K562 (cell line): ENCODE data around the gene CCNJL. TPM values are rescaled to one million over a fixed set of nuclear protein-coding genes. Genes with fewer than 3 reads are reported as not detected.

ENCODE experiments used
- ATAC-seq: fragments of 200-7000 bp; cut with Tn5 transposase; 3 replicates; pipeline ENCODE4 v1.9.1; 2020; ENCODE audit warnings: moderate library complexity
- BruUV-seq: library from RNA; stranded (reverse); fragments of 400-500 nt; replicated peaks from 2 replicates; lab custom pipeline; 2021; lab: Mats Ljungman, UMichigan
- CTCF ChIA-PET: fragments of 300-600 bp; formaldehyde crosslinking; extraction: SDS; loops from one replicate; lab custom pipeline; 2021; ENCODE audit warnings: low intra/inter-chr PET ratio; lab: Yijun Ruan, JAX
- POLR2A ChIA-PET: fragments of 300-600, 350-650 bp; sonication (Branson Sonifier 250); formaldehyde crosslinking; extraction: SDS; loops from one replicate; lab custom pipeline; 2021; ENCODE audit warnings: antibody characterized with exemption, inconsistent platforms; lab: Yijun Ruan, JAX
- DNase-seq, 4 experiments: peaks; one replicate each; pipeline versions ENCODE4 v3.0.0 to v3.0.0-alpha.2; 2011 to 2018; ENCODE audit warnings: low spot score in 3 of 4, mixed read lengths in 3 of 4; ENCODE audit errors: extremely low read depth in 1 of 4
- FAIRE-seq: peaks from 2 replicates; lab custom pipeline; 2011; peaks lifted over from hg19 to GRCh38; lab: Jason Lieb, UNC
- H2AFZ ChIP-seq: 2 replicates; pipeline ENCODE4 v1.6.0; 2011; ENCODE audit warnings: low read depth, low read length, control low read depth, inconsistent platforms
- H3K27ac ChIP-seq: fragments of 200-600 bp; 3 replicates; pipeline ENCODE4 v1.8.0; 2011; ENCODE audit warnings: low read depth, mild to moderate bottlenecking, control low read depth, inconsistent platforms, low read length, moderate library complexity, mixed read lengths; ENCODE audit errors: extremely low read depth
- H3K27me3 ChIP-seq, 2 experiments: fragments of 300-600 bp in 1 of 2; 2 replicates in 1 of 2; 3 replicates in 1 of 2; pipeline versions ENCODE4 v1.6.0 to v1.8.0; 2011; ENCODE audit warnings: inconsistent platforms in 2 of 2, low read length in 2 of 2, mild to moderate bottlenecking in 1 of 2, mixed read lengths in 1 of 2, moderate library complexity in 1 of 2; ENCODE audit not compliant: control insufficient read depth in 2 of 2, insufficient read depth in 2 of 2
- H3K36me3 ChIP-seq: fragments of 300-600 bp; 3 replicates; pipeline ENCODE4 v1.8.0; 2011; ENCODE audit warnings: mild to moderate bottlenecking, low read length, inconsistent platforms; ENCODE audit not compliant: control insufficient read depth, insufficient read depth
- H3K4me1 ChIP-seq, 2 experiments: fragments of 200-600 bp in 1 of 2; replicated peaks in 1 of 2; 2 replicates in 1 of 2; 3 replicates in 1 of 2; pipeline versions ENCODE4 v1.5.1 to v1.8.0; 2011; ENCODE audit warnings: inconsistent platforms in 2 of 2, low read length in 2 of 2, mild to moderate bottlenecking in 1 of 2, mixed read lengths in 1 of 2, moderate library complexity in 1 of 2; ENCODE audit not compliant: control insufficient read depth in 2 of 2, insufficient read depth in 2 of 2
- H3K4me2 ChIP-seq: 2 replicates; pipeline ENCODE4 v1.6.1; 2011; ENCODE audit warnings: low read length, control low read depth, inconsistent platforms, mixed read lengths; ENCODE audit not compliant: insufficient read depth
- H3K4me3 ChIP-seq: fragments of 200-600 bp; sonication (generic), shearing (Covaris generic); 2 replicates; pipeline ENCODE4 v1.5.1; 2016; ENCODE audit warnings: control low read depth, inconsistent platforms
- H3K79me2 ChIP-seq: fragments of 200-600 bp; 3 replicates; pipeline ENCODE4 v1.8.0; 2011; ENCODE audit warnings: low read length, inconsistent platforms; ENCODE audit not compliant: control insufficient read depth, insufficient read depth
- H3K9ac ChIP-seq, 2 experiments: 2 replicates each; pipeline versions ENCODE4 v1.6.0 to v1.6.1; 2011; ENCODE audit warnings: low read depth in 2 of 2, low read length in 2 of 2, control low read depth in 1 of 2, inconsistent platforms in 1 of 2, mild to moderate bottlenecking in 1 of 2, mixed read lengths in 1 of 2; ENCODE audit not compliant: insufficient read depth in 1 of 2
- H3K9me1 ChIP-seq: one replicate; pipeline ENCODE4 v1.6.0; 2011; ENCODE audit warnings: inconsistent platforms, mild to moderate bottlenecking, low read length, moderate library complexity; ENCODE audit not compliant: control insufficient read depth, insufficient read depth
- H3K9me3 ChIP-seq: replicated peaks from 2 replicates; pipeline ENCODE4 v1.5.1; 2011; ENCODE audit warnings: low read depth, low read length, inconsistent platforms; ENCODE audit not compliant: control insufficient read depth, insufficient read depth
- H4K20me1 ChIP-seq: replicated peaks from 2 replicates; pipeline ENCODE4 v1.6.1; 2011; ENCODE audit warnings: low read length, inconsistent platforms, mixed read lengths; ENCODE audit not compliant: control insufficient read depth, insufficient read depth
- ARID1B ChIP-seq: fragments of 450-650 bp; IDR thresholded peaks from 2 replicates; pipeline ENCODE4 v1.6.1; 2016; ENCODE audit warnings: antibody characterized with exemption, mild to moderate bottlenecking, inconsistent platforms
- ATF7 ChIP-seq: fragments of 450-650 bp; IDR thresholded peaks from 2 replicates; pipeline ENCODE4 v1.7.1; 2014; ENCODE audit warnings: mild to moderate bottlenecking, moderate library complexity
- BRF1 ChIP-seq: IDR thresholded peaks from 3 replicates; pipeline ENCODE4 v1.6.1; 2011; ENCODE audit warnings: borderline replicate concordance, mild to moderate bottlenecking; ENCODE audit not compliant: insufficient read length; ENCODE audit errors: extremely low read depth
- CBFA2T2 ChIP-seq: fragments of 450-650 bp; conservative IDR thresholded peaks from 2 replicates; pipeline ENCODE4 v1.6.1; 2017; ENCODE audit warnings: mild to moderate bottlenecking
- FOXJ2 ChIP-seq: fragments of 200-800 bp; sonication (Bioruptor generic); IDR thresholded peaks from 2 replicates; pipeline ENCODE4 v1.6.1; 2016; ENCODE audit warnings: missing genetic modification characterization, missing compliant biosample characterization
- KDM1A ChIP-seq, 2 experiments: fragments of 450-650 bp; IDR thresholded peaks; 2 replicates each; pipeline ENCODE4 v1.6.1; 2016; ENCODE audit warnings: mild to moderate bottlenecking in 2 of 2
- NFE2 ChIP-seq: IDR thresholded peaks from 2 replicates; pipeline ENCODE4 v1.6.1; 2014; ENCODE audit warnings: antibody characterized with exemption, low read depth
- NR2F6 ChIP-seq: fragments of 450-650 bp; formaldehyde crosslinking; IDR thresholded peaks from 2 replicates; pipeline ENCODE4 v1.4.0; 2020; ENCODE audit warnings: mild to moderate bottlenecking
- SETDB1 ChIP-seq: IDR thresholded peaks from one replicate; pipeline ENCODE4 v1.6.1; 2012; ENCODE audit warnings: low read length, control low read depth, inconsistent platforms
- TAL1 ChIP-seq: fragments of 450-650 bp; IDR thresholded peaks from 2 replicates; pipeline ENCODE4 v1.6.1; 2016; ENCODE audit warnings: mild to moderate bottlenecking
- TCF3 ChIP-seq: sonication (generic); formaldehyde crosslinking; IDR thresholded peaks from 2 replicates; pipeline ENCODE4 v1.4.0; 2020; ENCODE audit warnings: mild to moderate bottlenecking, missing genetic modification reagents
- TEAD1 ChIP-seq, 2 experiments: fragments of 450-650 bp in 1 of 2; sonication (generic) in 1 of 2; formaldehyde crosslinking; IDR thresholded peaks; 2 replicates each; pipeline versions ENCODE4 v1.4.0 to v1.8.0; 2020 to 2022; ENCODE audit warnings: mild to moderate bottlenecking in 2 of 2, missing genetic modification reagents in 1 of 2
- THRAP3 ChIP-seq: fragments of 450-650 bp; IDR thresholded peaks from 2 replicates; pipeline ENCODE4 v1.6.1; 2016; ENCODE audit warnings: mild to moderate bottlenecking, inconsistent platforms, borderline replicate concordance
- TRIM24 ChIP-seq, 2 experiments: fragments of 450-650 bp; IDR thresholded peaks; 2 replicates each; pipeline ENCODE4 v1.6.1; 2016
- ZNF224 ChIP-seq: sonication (generic); formaldehyde crosslinking; IDR thresholded peaks from 2 replicates; pipeline ENCODE4 v1.8.0; 2022; ENCODE audit warnings: mild to moderate bottlenecking, missing genetic modification reagents
- WGBS: fragments of 100-300 bp; shearing (Covaris generic); methylation state at CpG from one replicate; pipeline ENCODE4 v1.1.6; 2016; ENCODE audit warnings: low coverage, mixed read lengths; ENCODE audit not compliant: insufficient coverage; ENCODE audit errors: missing lambda C conversion rate; 5-methylcytosine and 5-hydroxymethylcytosine counted together
- in situ Hi-C: fragments of 300-500 bp; cut with MboI; formaldehyde crosslinking; loops from 4 replicates; pipeline ENCODE4 v1.15.0; 2018; ENCODE audit warnings: inconsistent platforms, mixed read lengths
- intact Hi-C: fragments of 100-400 bp; cut with micrococcal nuclease; formaldehyde crosslinking; loops from 2 replicates; pipeline ENCODE4 v1.14.2; 2022
- polyA plus RNA-seq, 8 experiments: library from polyadenylated mRNA; depleted of rRNA in 4 of 8; stranded (reverse) in 5 of 8; unstranded in 3 of 8; fragments of >200 nt; fragmentation: Nextera tagmentation in 2 of 8; fragmentation: Illumina TruSeq in 1 of 8; extraction: Ambion mirVana in 2 of 8; extraction: Trizol in 1 of 8; gene quantifications; 2 replicates each; pipeline versions ENCODE4 v1.2.1 to v1.2.3, GENCODE V29; 2011 to 2014; ENCODE audit warnings: inconsistent platforms in 1 of 8, missing spikeins in 1 of 8
- total RNA-seq, 7 experiments: library from RNA; depleted of rRNA in 6 of 7; stranded (reverse); fragments of >200 nt in 6 of 7; fragmentation: Illumina TruSeq in 2 of 7; extraction: Trizol in 2 of 7; gene quantifications; 2 replicates each; pipeline versions ENCODE4 v1.2.1 to v1.2.3, GENCODE V29; 2011 to 2021; ENCODE audit warnings: low replicate concordance in 1 of 7
- TF ChIP-seq, protein P1 (sequence below): fragments of 200-800 bp; sonication (Bioruptor generic); IDR thresholded peaks from 2 replicates; pipeline ENCODE4 v1.6.1; 2017; ENCODE audit warnings: missing genetic modification characterization, missing compliant biosample characterization
- TF ChIP-seq, protein P2 (sequence below): fragments of 450-650 bp; IDR thresholded peaks from 2 replicates; pipeline ENCODE4 v1.6.1; 2018; ENCODE audit warnings: mild to moderate bottlenecking, low read depth; ENCODE audit not compliant: partially characterized antibody
- TF ChIP-seq, protein P3 (sequence below): sonication (generic); formaldehyde crosslinking; IDR thresholded peaks from 2 replicates; pipeline ENCODE4 v1.8.0; 2023; ENCODE audit warnings: mild to moderate bottlenecking, missing genetic modification reagents

Gene CCNJL
- total and polyA plus RNA-seq, 9 of the 15 experiments (the other 6 are each of a cell fraction or from before 2014, with no cell fraction given) = 0.04 TPM; not detected in 8

DNA sequence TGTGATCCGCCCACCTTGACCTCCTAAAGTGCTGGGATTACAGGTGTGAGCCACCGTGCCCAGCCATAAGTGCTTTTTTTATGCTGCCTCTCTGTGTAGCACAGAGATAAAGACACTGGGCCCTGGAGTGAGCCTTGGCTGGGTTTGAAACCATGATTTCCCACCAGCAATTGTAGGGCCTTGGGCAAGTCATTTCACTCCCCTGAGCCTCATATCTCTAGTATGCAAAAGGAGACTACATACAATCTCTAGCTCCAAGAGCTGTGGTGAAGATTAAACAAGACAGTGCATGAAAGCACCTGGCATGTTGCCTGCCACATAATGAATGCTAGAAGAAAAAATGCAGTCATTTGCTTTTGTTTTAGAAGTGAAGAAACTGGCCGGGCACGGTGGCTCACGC, 79.1 kb downstream of the CCNJL start:
- no peak overlapping the region for H2AFZ ChIP-seq
- H4K20me1 ChIP-seq = no peaks in the 10 kb centered on the region
- POLR2A ChIA-PET = no interaction called here
- H3K27me3 ChIP-seq = peaks cover 8 to 13% of the 10 kb centered on the region in 2 experiments; a peak in 4 of 5 replicates
- in situ Hi-C loops = no loop called here
- peak; percentile 48 for FAIRE-seq
- H3K4me1 ChIP-seq = no peaks in the 10 kb centered on the region; a peak in 1 of 5 replicates
- H3K9me1 ChIP-seq = no peaks in the 10 kb centered on the region
- no peaks in the 10 kb centered on the region for H3K36me3 ChIP-seq
- WGBS = 13% methylated on average over 5 of the region's 5 CpGs
- DNase-seq = peak in 2 of 4 experiments; percentile 36 to 49
- CTCF ChIA-PET = no interaction called here
- H3K4me3 ChIP-seq = no peak overlapping the region
- H3K27ac ChIP-seq = no peak overlapping the region
- no peaks in the 10 kb centered on the region for H3K79me2 ChIP-seq
- no peak overlapping the region for H3K9ac ChIP-seq
- no peak overlapping the region for H3K4me2 ChIP-seq
- no TSS peak for BruUV-seq
- intact Hi-C loops = no loop called here
- H3K9me3 ChIP-seq = no peaks in the 10 kb centered on the region
- ATAC-seq = peak; percentile 70
- TF ChIP-seq CBFA2T2 = peak; percentile 75
- no peak for TF ChIP-seq TEAD1 (CRISPR knock-in tag; IDR thresholded peaks at IDR 0.05)
- TF ChIP-seq BRF1 = no peak
- TF ChIP-seq TCF3 = peak; percentile 24; the same call in 1 of the 2 replicates
- TF ChIP-seq ZNF224 (CRISPR knock-in tag) = no peak
- no peak for TF ChIP-seq NFE2
- TF ChIP-seq FOXJ2 (tag) = no peak
- no peak for TF ChIP-seq ATF7
- TF ChIP-seq KDM1A (IDR thresholded peaks at IDR 0.05) = peak; percentile 54 to 68; a peak in 2 of 4 replicates
- TF ChIP-seq, protein P1, sequence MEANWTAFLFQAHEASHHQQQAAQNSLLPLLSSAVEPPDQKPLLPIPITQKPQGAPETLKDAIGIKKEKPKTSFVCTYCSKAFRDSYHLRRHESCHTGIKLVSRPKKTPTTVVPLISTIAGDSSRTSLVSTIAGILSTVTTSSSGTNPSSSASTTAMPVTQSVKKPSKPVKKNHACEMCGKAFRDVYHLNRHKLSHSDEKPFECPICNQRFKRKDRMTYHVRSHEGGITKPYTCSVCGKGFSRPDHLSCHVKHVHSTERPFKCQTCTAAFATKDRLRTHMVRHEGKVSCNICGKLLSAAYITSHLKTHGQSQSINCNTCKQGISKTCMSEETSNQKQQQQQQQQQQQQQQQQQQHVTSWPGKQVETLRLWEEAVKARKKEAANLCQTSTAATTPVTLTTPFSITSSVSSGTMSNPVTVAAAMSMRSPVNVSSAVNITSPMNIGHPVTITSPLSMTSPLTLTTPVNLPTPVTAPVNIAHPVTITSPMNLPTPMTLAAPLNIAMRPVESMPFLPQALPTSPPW (CRISPR knock-in tag) = no peak
- TF ChIP-seq SETDB1 = no peak
- TF ChIP-seq, protein P2, sequence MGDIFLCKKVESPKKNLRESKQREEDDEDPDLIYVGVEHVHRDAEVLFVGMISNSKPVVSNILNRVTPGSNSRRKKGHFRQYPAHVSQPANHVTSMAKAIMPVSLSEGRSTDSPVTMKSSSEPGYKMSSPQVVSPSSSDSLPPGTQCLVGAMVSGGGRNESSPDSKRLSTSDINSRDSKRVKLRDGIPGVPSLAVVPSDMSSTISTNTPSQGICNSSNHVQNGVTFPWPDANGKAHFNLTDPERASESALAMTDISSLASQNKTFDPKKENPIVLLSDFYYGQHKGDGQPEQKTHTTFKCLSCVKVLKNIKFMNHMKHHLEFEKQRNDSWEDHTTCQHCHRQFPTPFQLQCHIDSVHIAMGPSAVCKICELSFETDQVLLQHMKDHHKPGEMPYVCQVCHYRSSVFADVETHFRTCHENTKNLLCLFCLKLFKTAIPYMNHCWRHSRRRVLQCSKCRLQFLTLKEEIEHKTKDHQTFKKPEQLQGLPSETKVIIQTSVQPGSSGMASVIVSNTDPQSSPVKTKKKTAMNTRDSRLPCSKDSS = no peak
- TF ChIP-seq ARID1B = 0 out of 2 replicates have a peak, but pooled peaks have one; percentile 37
- no peak for TF ChIP-seq THRAP3
- 0 out of 4 replicates have a peak, but pooled peaks of 1 of the 2 experiments have one; percentile 10 for TF ChIP-seq TRIM24 (IDR thresholded peaks at IDR 0.05)
- TF ChIP-seq, protein P3, sequence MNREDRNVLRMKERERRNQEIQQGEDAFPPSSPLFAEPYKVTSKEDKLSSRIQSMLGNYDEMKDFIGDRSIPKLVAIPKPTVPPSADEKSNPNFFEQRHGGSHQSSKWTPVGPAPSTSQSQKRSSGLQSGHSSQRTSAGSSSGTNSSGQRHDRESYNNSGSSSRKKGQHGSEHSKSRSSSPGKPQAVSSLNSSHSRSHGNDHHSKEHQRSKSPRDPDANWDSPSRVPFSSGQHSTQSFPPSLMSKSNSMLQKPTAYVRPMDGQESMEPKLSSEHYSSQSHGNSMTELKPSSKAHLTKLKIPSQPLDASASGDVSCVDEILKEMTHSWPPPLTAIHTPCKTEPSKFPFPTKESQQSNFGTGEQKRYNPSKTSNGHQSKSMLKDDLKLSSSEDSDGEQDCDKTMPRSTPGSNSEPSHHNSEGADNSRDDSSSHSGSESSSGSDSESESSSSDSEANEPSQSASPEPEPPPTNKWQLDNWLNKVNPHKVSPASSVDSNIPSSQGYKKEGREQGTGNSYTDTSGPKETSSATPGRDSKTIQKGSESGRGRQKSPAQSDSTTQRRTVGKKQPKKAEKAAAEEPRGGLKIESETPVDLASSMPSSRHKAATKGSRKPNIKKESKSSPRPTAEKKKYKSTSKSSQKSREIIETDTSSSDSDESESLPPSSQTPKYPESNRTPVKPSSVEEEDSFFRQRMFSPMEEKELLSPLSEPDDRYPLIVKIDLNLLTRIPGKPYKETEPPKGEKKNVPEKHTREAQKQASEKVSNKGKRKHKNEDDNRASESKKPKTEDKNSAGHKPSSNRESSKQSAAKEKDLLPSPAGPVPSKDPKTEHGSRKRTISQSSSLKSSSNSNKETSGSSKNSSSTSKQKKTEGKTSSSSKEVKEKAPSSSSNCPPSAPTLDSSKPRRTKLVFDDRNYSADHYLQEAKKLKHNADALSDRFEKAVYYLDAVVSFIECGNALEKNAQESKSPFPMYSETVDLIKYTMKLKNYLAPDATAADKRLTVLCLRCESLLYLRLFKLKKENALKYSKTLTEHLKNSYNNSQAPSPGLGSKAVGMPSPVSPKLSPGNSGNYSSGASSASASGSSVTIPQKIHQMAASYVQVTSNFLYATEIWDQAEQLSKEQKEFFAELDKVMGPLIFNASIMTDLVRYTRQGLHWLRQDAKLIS (CRISPR knock-in tag) = no peak
- TF ChIP-seq TAL1 = peak; percentile 59; the same call in 1 of the 2 replicates
- TF ChIP-seq NR2F6 (CRISPR knock-in tag) = no peak
